Measurements from ENCODE around the gene TTC21A.

DNA sequence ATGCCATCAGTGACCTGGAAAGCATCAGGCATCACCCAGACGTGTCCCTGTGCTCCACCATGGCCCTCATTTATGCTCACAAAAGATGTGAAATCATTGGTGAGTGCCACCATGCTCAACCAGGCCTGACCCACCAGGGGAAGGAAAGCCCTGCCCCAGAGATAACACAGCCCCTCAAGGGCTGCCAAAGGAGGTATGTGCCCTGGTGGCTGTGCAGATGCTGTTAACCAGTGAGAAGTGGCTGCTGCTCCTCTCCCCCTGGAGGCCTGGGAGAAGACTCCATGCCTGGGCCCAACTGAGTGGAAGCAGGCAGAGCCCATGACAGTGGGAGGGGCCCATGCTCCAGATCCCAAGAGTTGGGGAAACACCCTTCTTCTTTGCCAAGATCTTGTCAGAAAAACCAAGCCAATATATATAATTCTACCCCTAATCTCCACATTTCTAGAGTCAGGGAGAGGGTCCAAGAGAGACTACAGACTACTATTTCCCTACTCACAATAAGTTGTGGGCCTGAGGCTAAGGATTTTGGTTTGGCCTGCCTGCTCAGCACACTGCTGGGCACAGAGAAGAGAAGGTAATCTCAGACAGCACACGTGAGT is 2.7 kb downstream of the TTC21A start:
- TF ChIP-seq, protein P1, sequence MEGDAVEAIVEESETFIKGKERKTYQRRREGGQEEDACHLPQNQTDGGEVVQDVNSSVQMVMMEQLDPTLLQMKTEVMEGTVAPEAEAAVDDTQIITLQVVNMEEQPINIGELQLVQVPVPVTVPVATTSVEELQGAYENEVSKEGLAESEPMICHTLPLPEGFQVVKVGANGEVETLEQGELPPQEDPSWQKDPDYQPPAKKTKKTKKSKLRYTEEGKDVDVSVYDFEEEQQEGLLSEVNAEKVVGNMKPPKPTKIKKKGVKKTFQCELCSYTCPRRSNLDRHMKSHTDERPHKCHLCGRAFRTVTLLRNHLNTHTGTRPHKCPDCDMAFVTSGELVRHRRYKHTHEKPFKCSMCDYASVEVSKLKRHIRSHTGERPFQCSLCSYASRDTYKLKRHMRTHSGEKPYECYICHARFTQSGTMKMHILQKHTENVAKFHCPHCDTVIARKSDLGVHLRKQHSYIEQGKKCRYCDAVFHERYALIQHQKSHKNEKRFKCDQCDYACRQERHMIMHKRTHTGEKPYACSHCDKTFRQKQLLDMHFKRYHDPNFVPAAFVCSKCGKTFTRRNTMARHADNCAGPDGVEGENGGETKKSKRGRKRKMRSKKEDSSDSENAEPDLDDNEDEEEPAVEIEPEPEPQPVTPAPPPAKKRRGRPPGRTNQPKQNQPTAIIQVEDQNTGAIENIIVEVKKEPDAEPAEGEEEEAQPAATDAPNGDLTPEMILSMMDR (IDR thresholded peaks at IDR 0.05), result no peak
- no peak for TF ChIP-seq POLR2A (IDR thresholded peaks at IDR 0.05)

All from sigmoid colon (tissue), 3 donors.